H54 (cell line): ENCODE data around the gene IKBKE.
A peak's percentile ranks its signal among the peaks of the same experiment; 100 is the strongest.

Experiments used
- DNase-seq: peaks from one replicate; pipeline ENCODE4 v3.0.0; 2011; ENCODE audit warnings: low spot score, mixed read lengths; ENCODE audit not compliant: insufficient read length
- FAIRE-seq: peaks from 3 replicates; lab custom pipeline; 2011; peaks lifted over from hg19 to GRCh38; lab: Jason Lieb, UNC
- POLR2A ChIP-seq: IDR thresholded peaks from 2 replicates; pipeline ENCODE4 v1.6.1; 2011; ENCODE audit warnings: low read depth, mild to moderate bottlenecking, low read length

IKBKE gene

DNA sequence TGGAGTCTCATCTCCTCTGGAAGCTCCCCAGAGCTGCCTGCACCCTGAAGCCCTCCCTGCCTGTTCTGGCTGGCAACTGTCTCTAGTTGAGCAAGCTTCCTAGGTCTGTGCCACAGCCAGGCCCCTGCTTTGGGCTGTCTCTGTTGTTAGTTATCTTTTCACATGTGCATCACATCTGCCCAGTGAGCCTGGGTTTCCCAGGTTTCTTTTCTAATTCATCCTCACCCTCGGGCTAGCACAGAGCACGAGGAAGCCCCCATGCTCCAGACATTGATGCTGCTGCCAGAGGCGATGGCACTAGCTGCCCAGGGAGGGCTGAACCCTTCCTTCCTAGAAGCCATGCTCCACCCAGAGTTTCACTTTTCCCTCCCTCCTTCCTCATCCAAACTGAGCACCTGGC lies 64.3 kb downstream of the IKBKE start:
- FAIRE-seq (no peak), DNase-seq (no peak)
- TF ChIP-seq POLR2A, result no peak

GRCh38 chr1:206535853-206536188 lies 65.5 kb downstream of the IKBKE start:
- FAIRE-seq, result no peak
- TF ChIP-seq POLR2A, result no peak

DNA sequence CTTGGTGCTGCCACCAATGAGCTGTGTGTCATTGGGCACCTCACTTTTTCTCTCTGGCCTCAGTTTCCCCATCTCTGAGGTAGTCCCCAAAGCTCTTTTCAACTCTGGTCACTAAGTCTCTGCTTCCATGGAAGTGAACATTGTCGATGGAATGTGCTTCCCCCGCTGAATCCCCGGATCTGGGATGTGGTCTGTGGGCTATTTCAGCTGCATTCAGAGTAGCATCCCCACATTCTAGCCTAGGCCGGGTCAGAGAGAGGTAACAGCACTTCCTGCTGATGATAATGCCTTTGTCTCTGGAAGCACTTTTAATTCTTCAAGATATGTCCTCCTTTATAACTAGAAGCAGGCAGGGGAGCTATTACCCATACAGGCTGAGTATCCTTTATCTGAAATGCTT lies 66.9 kb downstream of the IKBKE start:
- DNase-seq (no peak), FAIRE-seq (no peak)
- TF ChIP-seq POLR2A, result no peak

More at GRCh38 chr1:206535853-206536188, 65.5 kb downstream of the IKBKE start:
- no peak for DNase-seq

GRCh38 chr1:206538086-206538770 lies 68.0 kb downstream of the IKBKE start:
- TF ChIP-seq POLR2A, result no peak
- FAIRE-seq (no peak), DNase-seq (no peak)

- TF ChIP-seq POLR2A, result no peak
- FAIRE-seq (no peak), DNase-seq (no peak)
These were observed 68.8 kb downstream of the IKBKE start for GRCh38 chr1:206538901-206539640.

GRCh38 chr1:206540044-206540780 lies 69.9 kb downstream of the IKBKE start:
- TF ChIP-seq POLR2A, result no peak
- FAIRE-seq (no peak), DNase-seq (no peak)

GRCh38 chr1:206541236-206541833 lies 71.1 kb downstream of the IKBKE start:
- TF ChIP-seq POLR2A, result no peak
- no peak for FAIRE-seq

GRCh38 chr1:206544562-206545257 lies 74.4 kb downstream of the IKBKE start:
- no peak for FAIRE-seq
- peak; percentile 59 for DNase-seq
- TF ChIP-seq POLR2A, result no peak

More at GRCh38 chr1:206541236-206541833, 71.1 kb downstream of the IKBKE start:
- no peak for DNase-seq

GRCh38 chr1:206545351-206545750 lies 75.1 kb downstream of the IKBKE start:
- DNase-seq (no peak), FAIRE-seq (no peak)
- no peak for TF ChIP-seq POLR2A
